Measurements from ENCODE around the gene PHF12.
"Not testable (repeated sequence)": the region's sequence is repeated elsewhere in the genome, so short reads cannot be mapped to it uniquely, and the experiment has no call there.

DNA sequence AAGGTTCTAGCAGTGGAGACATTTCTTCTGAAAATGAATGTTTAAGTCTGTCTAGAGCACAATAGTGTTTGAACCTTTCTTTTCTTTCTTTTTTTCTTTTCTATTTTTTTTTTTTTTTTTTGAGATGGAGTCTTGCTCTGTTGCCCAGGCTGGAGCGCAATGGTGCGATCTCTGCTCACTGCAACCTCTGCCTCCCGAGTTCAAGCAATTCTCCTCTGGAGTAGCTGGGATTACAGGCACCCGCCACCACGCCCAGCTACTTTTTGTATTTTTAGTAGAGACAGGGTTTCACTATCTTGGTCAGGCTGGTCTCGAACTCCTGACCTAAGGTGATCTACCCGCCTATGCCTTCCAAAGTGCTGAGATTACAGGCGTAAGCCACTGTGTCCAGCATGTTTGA, 16.8 kb downstream of the PHF12 start:
- not testable (repeated sequence) for TF ChIP-seq POLR2AphosphoS5 (IDR thresholded peaks at IDR 0.05; ENCODE audit: low read depth); EZH2 (IDR thresholded peaks at IDR 0.05; ENCODE audit: low read depth, unreplicated experiment); CREB1 (CRISPR knock-in tag; IDR thresholded peaks at IDR 0.05; ENCODE audit: low read depth)
- TF ChIP-seq, protein P1, sequence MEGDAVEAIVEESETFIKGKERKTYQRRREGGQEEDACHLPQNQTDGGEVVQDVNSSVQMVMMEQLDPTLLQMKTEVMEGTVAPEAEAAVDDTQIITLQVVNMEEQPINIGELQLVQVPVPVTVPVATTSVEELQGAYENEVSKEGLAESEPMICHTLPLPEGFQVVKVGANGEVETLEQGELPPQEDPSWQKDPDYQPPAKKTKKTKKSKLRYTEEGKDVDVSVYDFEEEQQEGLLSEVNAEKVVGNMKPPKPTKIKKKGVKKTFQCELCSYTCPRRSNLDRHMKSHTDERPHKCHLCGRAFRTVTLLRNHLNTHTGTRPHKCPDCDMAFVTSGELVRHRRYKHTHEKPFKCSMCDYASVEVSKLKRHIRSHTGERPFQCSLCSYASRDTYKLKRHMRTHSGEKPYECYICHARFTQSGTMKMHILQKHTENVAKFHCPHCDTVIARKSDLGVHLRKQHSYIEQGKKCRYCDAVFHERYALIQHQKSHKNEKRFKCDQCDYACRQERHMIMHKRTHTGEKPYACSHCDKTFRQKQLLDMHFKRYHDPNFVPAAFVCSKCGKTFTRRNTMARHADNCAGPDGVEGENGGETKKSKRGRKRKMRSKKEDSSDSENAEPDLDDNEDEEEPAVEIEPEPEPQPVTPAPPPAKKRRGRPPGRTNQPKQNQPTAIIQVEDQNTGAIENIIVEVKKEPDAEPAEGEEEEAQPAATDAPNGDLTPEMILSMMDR (conservative IDR thresholded peaks at IDR 0.05; ENCODE audit: low read depth in 2 of 2): not testable (repeated sequence)
- TF ChIP-seq, protein P2, sequence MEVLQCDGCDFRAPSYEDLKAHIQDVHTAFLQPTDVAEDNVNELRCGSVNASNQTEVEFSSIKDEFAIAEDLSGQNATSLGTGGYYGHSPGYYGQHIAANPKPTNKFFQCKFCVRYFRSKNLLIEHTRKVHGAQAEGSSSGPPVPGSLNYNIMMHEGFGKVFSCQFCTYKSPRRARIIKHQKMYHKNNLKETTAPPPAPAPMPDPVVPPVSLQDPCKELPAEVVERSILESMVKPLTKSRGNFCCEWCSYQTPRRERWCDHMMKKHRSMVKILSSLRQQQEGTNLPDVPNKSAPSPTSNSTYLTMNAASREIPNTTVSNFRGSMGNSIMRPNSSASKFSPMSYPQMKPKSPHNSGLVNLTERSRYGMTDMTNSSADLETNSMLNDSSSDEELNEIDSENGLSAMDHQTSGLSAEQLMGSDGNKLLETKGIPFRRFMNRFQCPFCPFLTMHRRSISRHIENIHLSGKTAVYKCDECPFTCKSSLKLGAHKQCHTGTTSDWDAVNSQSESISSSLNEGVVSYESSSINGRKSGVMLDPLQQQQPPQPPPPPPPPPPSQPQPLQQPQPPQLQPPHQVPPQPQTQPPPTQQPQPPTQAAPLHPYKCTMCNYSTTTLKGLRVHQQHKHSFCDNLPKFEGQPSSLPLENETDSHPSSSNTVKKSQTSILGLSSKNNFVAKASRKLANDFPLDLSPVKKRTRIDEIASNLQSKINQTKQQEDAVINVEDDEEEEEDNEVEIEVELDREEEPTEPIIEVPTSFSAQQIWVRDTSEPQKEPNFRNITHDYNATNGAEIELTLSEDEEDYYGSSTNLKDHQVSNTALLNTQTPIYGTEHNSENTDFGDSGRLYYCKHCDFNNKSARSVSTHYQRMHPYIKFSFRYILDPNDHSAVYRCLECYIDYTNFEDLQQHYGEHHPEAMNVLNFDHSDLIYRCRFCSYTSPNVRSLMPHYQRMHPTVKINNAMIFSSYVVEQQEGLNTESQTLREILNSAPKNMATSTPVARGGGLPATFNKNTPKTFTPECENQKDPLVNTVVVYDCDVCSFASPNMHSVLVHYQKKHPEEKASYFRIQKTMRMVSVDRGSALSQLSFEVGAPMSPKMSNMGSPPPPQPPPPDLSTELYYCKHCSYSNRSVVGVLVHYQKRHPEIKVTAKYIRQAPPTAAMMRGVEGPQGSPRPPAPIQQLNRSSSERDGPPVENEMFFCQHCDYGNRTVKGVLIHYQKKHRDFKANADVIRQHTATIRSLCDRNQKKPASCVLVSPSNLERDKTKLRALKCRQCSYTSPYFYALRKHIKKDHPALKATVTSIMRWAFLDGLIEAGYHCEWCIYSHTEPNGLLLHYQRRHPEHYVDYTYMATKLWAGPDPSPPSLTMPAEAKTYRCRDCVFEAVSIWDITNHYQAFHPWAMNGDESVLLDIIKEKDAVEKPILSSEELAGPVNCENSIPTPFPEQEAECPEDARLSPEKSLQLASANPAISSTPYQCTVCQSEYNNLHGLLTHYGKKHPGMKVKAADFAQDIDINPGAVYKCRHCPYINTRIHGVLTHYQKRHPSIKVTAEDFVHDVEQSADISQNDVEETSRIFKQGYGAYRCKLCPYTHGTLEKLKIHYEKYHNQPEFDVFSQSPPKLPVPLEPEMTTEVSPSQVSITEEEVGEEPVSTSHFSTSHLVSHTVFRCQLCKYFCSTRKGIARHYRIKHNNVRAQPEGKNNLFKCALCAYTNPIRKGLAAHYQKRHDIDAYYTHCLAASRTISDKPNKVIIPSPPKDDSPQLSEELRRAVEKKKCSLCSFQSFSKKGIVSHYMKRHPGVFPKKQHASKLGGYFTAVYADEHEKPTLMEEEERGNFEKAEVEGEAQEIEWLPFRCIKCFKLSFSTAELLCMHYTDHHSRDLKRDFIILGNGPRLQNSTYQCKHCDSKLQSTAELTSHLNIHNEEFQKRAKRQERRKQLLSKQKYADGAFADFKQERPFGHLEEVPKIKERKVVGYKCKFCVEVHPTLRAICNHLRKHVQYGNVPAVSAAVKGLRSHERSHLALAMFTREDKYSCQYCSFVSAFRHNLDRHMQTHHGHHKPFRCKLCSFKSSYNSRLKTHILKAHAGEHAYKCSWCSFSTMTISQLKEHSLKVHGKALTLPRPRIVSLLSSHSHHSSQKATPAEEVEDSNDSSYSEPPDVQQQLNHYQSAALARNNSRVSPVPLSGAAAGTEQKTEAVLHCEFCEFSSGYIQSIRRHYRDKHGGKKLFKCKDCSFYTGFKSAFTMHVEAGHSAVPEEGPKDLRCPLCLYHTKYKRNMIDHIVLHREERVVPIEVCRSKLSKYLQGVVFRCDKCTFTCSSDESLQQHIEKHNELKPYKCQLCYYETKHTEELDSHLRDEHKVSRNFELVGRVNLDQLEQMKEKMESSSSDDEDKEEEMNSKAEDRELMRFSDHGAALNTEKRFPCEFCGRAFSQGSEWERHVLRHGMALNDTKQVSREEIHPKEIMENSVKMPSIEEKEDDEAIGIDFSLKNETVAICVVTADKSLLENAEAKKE (CRISPR knock-in tag; IDR thresholded peaks at IDR 0.05): not testable (repeated sequence)
- TF ChIP-seq, protein P3, sequence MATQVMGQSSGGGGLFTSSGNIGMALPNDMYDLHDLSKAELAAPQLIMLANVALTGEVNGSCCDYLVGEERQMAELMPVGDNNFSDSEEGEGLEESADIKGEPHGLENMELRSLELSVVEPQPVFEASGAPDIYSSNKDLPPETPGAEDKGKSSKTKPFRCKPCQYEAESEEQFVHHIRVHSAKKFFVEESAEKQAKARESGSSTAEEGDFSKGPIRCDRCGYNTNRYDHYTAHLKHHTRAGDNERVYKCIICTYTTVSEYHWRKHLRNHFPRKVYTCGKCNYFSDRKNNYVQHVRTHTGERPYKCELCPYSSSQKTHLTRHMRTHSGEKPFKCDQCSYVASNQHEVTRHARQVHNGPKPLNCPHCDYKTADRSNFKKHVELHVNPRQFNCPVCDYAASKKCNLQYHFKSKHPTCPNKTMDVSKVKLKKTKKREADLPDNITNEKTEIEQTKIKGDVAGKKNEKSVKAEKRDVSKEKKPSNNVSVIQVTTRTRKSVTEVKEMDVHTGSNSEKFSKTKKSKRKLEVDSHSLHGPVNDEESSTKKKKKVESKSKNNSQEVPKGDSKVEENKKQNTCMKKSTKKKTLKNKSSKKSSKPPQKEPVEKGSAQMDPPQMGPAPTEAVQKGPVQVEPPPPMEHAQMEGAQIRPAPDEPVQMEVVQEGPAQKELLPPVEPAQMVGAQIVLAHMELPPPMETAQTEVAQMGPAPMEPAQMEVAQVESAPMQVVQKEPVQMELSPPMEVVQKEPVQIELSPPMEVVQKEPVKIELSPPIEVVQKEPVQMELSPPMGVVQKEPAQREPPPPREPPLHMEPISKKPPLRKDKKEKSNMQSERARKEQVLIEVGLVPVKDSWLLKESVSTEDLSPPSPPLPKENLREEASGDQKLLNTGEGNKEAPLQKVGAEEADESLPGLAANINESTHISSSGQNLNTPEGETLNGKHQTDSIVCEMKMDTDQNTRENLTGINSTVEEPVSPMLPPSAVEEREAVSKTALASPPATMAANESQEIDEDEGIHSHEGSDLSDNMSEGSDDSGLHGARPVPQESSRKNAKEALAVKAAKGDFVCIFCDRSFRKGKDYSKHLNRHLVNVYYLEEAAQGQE (IDR thresholded peaks at IDR 0.05; ENCODE audit: unreplicated experiment): not testable (repeated sequence)

All from GM23338 (cell line).